Subcutaneous adipose tissue (tissue), 4 donors: Measurements from ENCODE around the gene ZNF146. TPM values are rescaled to one million over a fixed set of nuclear protein-coding genes. Genes with fewer than 3 reads are reported as not detected.

Experiments used
- CTCF ChIP-seq: fragments of 450-650 bp; IDR thresholded peaks from one replicate; pipeline ENCODE4 v1.5.1; 2016; ENCODE audit warnings: low read depth, mild to moderate bottlenecking, control low read depth, antibody characterized with exemption, moderate library complexity
- small RNA-seq: library from RNA; depleted of rRNA; stranded (forward); fragments of <200 nt; gene quantifications from one replicate; pipeline ENCODE3, GENCODE V24; 2016
- total RNA-seq, 4 donors: library from RNA; depleted of rRNA; stranded (reverse); fragments of >200 nt; gene quantifications; one replicate each; pipeline ENCODE4 v1.1.0, GENCODE V29; 2016

The ZNF146 gene
- total RNA-seq, 4 donors from 2014 or later, result 39.1 to 76.4 (median 69.2) TPM

GRCh38 chr19:36258028-36258875 is 43.3 kb downstream of the ZNF146 start:
- TF ChIP-seq CTCF, result no peak

DNA sequence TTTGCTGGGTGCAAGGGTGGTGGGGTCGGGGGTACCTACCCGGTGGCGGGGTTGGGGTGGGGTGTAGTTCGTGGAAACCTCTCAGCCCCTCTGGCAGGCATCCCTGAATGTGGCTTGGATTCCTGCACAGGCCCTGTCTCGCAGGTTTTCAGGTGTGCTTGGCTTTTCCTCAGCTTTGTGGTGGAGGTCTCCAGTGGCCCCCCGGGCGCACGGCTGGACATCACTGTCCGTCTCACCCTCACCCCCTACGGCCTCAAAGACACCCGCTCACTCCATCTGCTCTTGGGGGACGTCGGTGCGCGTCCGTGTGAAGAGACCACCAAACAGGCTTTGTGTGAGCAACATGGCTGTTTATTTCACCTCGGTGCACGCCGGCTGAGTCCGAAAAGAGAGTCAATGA is 44.3 kb downstream of the ZNF146 start:
- TF ChIP-seq CTCF, result no peak

GRCh38 chr19:36265064-36265463 is 50.2 kb downstream of the ZNF146 start:
- no peak for TF ChIP-seq CTCF

GRCh38 chr19:36265856-36266374 is 51.0 kb downstream of the ZNF146 start:
- no peak for TF ChIP-seq CTCF

DNA sequence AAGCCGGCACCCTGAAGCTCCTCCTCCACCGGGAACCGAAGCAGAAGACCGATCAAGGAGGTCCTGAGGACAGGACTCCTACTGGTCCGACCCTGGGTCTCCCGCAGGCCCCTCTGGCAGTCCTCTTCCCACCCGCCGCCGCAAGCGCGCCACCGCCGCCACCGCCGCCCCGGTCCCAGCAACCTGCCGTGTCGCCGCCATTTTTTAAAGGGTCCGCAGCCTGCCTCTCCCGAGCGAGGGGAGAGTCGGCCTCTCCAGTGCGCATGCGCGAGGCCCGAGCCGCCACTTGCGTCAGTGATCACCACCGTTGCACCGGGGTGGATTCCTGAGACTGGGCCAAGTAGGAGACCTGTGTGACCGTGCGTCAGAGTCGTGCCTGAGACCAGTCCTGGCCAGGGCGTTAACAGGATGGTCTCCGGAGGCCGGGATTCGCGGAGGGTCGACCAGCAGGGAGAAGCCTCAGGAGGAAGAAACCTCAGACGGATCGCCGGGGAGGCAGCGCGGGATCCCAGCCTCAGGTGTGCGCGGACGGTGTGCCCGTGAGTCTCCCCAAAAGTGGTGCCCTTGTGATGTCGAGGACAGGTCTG is 51.6 kb downstream of the ZNF146 start:
- TF ChIP-seq CTCF, result no peak

- TF ChIP-seq CTCF, result no peak
Measured at GRCh38 chr19:36267061-36267845, 52.3 kb downstream of the ZNF146 start.

Small RNA genes within 50 kb of the gene (small RNA-seq; reads per million reads assigned to genes)
- gene RF00019, result 0.49 reads per million

Other genes with a start within 250 kb of the ZNF146 start
- gene SDHAF1, start 219.9 kb upstream of the ZNF146 start, total RNA-seq, result 10 to 100 TPM in 3 of 4 donors, 1 to 10 TPM in 1; 8.6 to 59.9 (median 42.5) TPM
- gene SYNE4, start 206.3 kb upstream of the ZNF146 start, total RNA-seq, result 1 to 10 TPM in 1 of 4 donors, not detected in 3; 1.5 TPM
- gene ALKBH6, start 200.9 kb upstream of the ZNF146 start, total RNA-seq, result 10 to 100 TPM; 16.7 to 31.1 (median 18.6) TPM
- gene CLIP3, start 182.2 kb upstream of the ZNF146 start, total RNA-seq, result 10 to 100 TPM in 1 of 4 donors, 1 to 10 TPM in 3; 3.8 to 11.9 (median 8.4) TPM
- 10 to 100 TPM in 1 of 4 donors, 1 to 10 TPM in 3; 2.9 to 10.5 (median 9.3) TPM for gene THAP8, start 160.8 kb upstream of the ZNF146 start, total RNA-seq
- gene WDR62, start 160.2 kb upstream of the ZNF146 start, total RNA-seq, result 1 to 10 TPM in 1 of 4 donors, under 1 TPM in 2, not detected in 1; 0.34 to 1.1 (median 0.44) TPM
- not detected for gene OVOL3, start 104.0 kb upstream of the ZNF146 start, total RNA-seq
- gene POLR2I, start 100.2 kb upstream of the ZNF146 start, total RNA-seq, result 10 to 100 TPM; 31.3 to 76.1 (median 35.5) TPM
- 100 to 1,000 TPM in 2 of 4 donors, 10 to 100 TPM in 2; 89.8 to 132 (median 111) TPM for gene TBCB, start 99.6 kb upstream of the ZNF146 start, total RNA-seq
- gene CAPNS1, start 75.0 kb upstream of the ZNF146 start, total RNA-seq, result 100 to 1,000 TPM; 211 to 331 (median 247) TPM
- 100 to 1,000 TPM in 1 of 4 donors, 10 to 100 TPM in 3; 18.2 to 111 (median 72.9) TPM for gene COX7A1, start 62.7 kb upstream of the ZNF146 start, total RNA-seq
- 1 to 10 TPM; 2.9 to 6.6 (median 5.1) TPM for gene ZNF565, start 441 bp upstream of the ZNF146 start, total RNA-seq
- 1 to 10 TPM; 4.9 to 7.3 (median 5.7) TPM for gene ZFP14, start 164.1 kb downstream of the ZNF146 start, total RNA-seq
- 1 to 10 TPM; 3.5 to 7.0 (median 5.9) TPM for gene ZFP82, start 203.5 kb downstream of the ZNF146 start, total RNA-seq